K562 (cell line): ENCODE measurements around the gene ZNF280C.

Experiments
- ATF1 ChIP-seq, 2 experiments: fragments of 450-650 bp in 1 of 2; IDR thresholded peaks; 2 replicates each; pipeline ENCODE4 v1.6.1; 2016; ENCODE audit warnings: missing compliant biosample characterization in 1 of 2, missing genetic modification characterization in 1 of 2
- FOSL1 ChIP-seq: fragments of 200-800 bp; sonication (Bioruptor generic); conservative IDR thresholded peaks from 2 replicates; pipeline ENCODE4 v1.6.1; 2016; ENCODE audit warnings: missing genetic modification characterization, missing compliant biosample characterization
- IFI16 ChIP-seq: fragments of 250-450 bp; sonication (Bioruptor Pico); IDR thresholded peaks from 2 replicates; pipeline ENCODE4 v2.1.2; 2022; ENCODE audit warnings: mild to moderate bottlenecking, inconsistent platforms
- KLF1 ChIP-seq: fragments of 450-650 bp; IDR thresholded peaks from 2 replicates; pipeline ENCODE4 v1.6.1; 2016; ENCODE audit warnings: missing genetic modification characterization, missing compliant biosample characterization
- POLR2AphosphoS5 ChIP-seq: IDR thresholded peaks from 2 replicates; pipeline ENCODE4 v1.6.1; 2011; ENCODE audit warnings: mild to moderate bottlenecking, low read depth, low read length, moderate library complexity; ENCODE audit not compliant: control insufficient read depth, insufficient read depth
- PURB ChIP-seq: sonication (generic); formaldehyde crosslinking; IDR thresholded peaks from 2 replicates; pipeline ENCODE4 v1.9.0; 2021; ENCODE audit warnings: low read depth, mild to moderate bottlenecking, missing genetic modification reagents
- USF1 ChIP-seq: sonication (generic); formaldehyde crosslinking; IDR thresholded peaks from 2 replicates; pipeline ENCODE4 v1.9.0; 2022; ENCODE audit warnings: mild to moderate bottlenecking, missing genetic modification reagents
- ZNF134 ChIP-seq: fragments of 250-450 bp; sonication (Bioruptor Pico); conservative IDR thresholded peaks from 2 replicates; pipeline ENCODE4 v1.4.0; 2020
- TF ChIP-seq, protein P1 (sequence below): sonication (generic); formaldehyde crosslinking; IDR thresholded peaks from 2 replicates; pipeline ENCODE4 v1.5.0; 2020; ENCODE audit warnings: missing genetic modification reagents
- TF ChIP-seq, protein P2 (sequence below): fragments of 250-450 bp; sonication (Bioruptor Pico); IDR thresholded peaks from 2 replicates; pipeline ENCODE4 v1.5.0; 2020; ENCODE audit warnings: mild to moderate bottlenecking
- TF ChIP-seq, protein P3 (sequence below), 3 experiments: IDR thresholded peaks in 2 of 3; conservative IDR thresholded peaks in 1 of 3; 2 replicates each; pipeline ENCODE4 v1.5.1; 2011 to 2012; ENCODE audit warnings: low read length in 3 of 3, mild to moderate bottlenecking in 3 of 3, control low read depth in 2 of 3, improper control_type of control experiment in 1 of 3, inconsistent platforms in 1 of 3, low read depth in 1 of 3, mixed read lengths in 1 of 3, moderate library complexity in 1 of 3; ENCODE audit not compliant: insufficient read depth in 2 of 3

DNA sequence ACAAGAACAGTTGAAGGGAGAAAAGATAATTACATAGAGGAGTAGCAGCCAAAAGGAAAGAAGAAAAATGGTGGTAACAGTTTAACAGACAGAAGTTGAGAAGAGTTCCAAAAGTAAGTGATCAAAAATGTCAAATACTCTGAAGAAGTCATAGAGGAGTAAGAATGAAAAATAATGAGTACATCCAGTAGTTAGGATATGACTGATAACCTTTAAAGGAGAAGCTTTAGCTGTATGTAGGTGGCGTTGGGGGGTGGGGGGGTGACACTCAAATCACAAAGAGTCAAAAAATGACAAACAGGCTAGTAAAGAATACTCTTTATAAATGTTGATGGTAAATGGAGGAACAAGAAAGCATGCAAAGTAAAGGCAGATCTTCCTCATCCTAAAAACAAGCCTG lies 56.3 kb downstream of the ZNF280C start:
- TF ChIP-seq KLF1 (tag) (no peak), ZNF134 (no peak), PURB (no peak), FOSL1 (tag) (no peak), ATF1 (CRISPR knock-in tag; IDR thresholded peaks at IDR 0.05) (no peak), ATF1 (tag; IDR thresholded peaks at IDR 0.05) (no peak), IFI16 (CRISPR knock-in tag) (no peak), USF1 (no peak), POLR2AphosphoS5 (no peak)
- TF ChIP-seq, protein P1, sequence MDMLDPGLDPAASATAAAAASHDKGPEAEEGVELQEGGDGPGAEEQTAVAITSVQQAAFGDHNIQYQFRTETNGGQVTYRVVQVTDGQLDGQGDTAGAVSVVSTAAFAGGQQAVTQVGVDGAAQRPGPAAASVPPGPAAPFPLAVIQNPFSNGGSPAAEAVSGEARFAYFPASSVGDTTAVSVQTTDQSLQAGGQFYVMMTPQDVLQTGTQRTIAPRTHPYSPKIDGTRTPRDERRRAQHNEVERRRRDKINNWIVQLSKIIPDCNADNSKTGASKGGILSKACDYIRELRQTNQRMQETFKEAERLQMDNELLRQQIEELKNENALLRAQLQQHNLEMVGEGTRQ (CRISPR knock-in tag): no peak
- TF ChIP-seq, protein P2, sequence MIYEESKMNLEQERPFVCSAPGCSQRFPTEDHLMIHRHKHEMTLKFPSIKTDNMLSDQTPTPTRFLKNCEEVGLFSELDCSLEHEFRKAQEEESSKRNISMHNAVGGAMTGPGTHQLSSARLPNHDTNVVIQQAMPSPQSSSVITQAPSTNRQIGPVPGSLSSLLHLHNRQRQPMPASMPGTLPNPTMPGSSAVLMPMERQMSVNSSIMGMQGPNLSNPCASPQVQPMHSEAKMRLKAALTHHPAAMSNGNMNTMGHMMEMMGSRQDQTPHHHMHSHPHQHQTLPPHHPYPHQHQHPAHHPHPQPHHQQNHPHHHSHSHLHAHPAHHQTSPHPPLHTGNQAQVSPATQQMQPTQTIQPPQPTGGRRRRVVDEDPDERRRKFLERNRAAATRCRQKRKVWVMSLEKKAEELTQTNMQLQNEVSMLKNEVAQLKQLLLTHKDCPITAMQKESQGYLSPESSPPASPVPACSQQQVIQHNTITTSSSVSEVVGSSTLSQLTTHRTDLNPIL (CRISPR knock-in tag): no peak
- TF ChIP-seq, protein P3, sequence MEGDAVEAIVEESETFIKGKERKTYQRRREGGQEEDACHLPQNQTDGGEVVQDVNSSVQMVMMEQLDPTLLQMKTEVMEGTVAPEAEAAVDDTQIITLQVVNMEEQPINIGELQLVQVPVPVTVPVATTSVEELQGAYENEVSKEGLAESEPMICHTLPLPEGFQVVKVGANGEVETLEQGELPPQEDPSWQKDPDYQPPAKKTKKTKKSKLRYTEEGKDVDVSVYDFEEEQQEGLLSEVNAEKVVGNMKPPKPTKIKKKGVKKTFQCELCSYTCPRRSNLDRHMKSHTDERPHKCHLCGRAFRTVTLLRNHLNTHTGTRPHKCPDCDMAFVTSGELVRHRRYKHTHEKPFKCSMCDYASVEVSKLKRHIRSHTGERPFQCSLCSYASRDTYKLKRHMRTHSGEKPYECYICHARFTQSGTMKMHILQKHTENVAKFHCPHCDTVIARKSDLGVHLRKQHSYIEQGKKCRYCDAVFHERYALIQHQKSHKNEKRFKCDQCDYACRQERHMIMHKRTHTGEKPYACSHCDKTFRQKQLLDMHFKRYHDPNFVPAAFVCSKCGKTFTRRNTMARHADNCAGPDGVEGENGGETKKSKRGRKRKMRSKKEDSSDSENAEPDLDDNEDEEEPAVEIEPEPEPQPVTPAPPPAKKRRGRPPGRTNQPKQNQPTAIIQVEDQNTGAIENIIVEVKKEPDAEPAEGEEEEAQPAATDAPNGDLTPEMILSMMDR (IDR thresholded peaks at IDR 0.05 in 2 of 3, conservative IDR thresholded peaks at IDR 0.05 in 1 of 3; ENCODE audit: insufficient read depth in 2 of 3, low read depth in 1 of 3, low read length in 3 of 3): no peak
